Heart left ventricle (tissue), 16 donors: ENCODE data around the gene CPEB4. TPM values are rescaled to one million over a fixed set of nuclear protein-coding genes. Genes with fewer than 3 reads are reported as not detected.

ENCODE experiments used
- ATAC-seq, 4 donors: fragments of 200-7000 bp; cut with Tn5 transposase; one replicate each; pipeline ENCODE4 v1.9.1; 2020 to 2022; ENCODE audit warnings: moderate library complexity in 4 of 4, mild to moderate bottlenecking in 3 of 4, moderate number of reproducible peaks in 1 of 4
- DNase-seq, 5 donors: peaks; one replicate each; pipeline ENCODE4 v3.0.0-alpha.2; 2020
- H3K27ac ChIP-seq, 12 donors: fragments of 200-600 bp; sonication (generic) in 4 of 12; one replicate each; pipeline versions ENCODE4 v1.5.0 to v1.8.0; 2016 to 2022; ENCODE audit warnings: mild to moderate bottlenecking in 2 of 12
- H3K27me3 ChIP-seq, 9 donors: fragments of 200-600 bp; sonication (generic) in 2 of 9; one replicate each; pipeline versions ENCODE4 v1.5.1 to v1.8.0; 2016 to 2022; ENCODE audit warnings: mild to moderate bottlenecking in 3 of 9
- H3K36me3 ChIP-seq, 9 donors: fragments of 200-600 bp; sonication (generic) in 2 of 9; one replicate each; pipeline versions ENCODE4 v1.5.0 to v1.8.0; 2018 to 2022; ENCODE audit warnings: mild to moderate bottlenecking in 2 of 9
- H3K4me1 ChIP-seq, 12 donors: fragments of 200-600 bp; sonication (generic) in 4 of 12; one replicate each; pipeline versions ENCODE4 v1.5.0 to v1.8.0; 2016 to 2022; ENCODE audit warnings: mild to moderate bottlenecking in 3 of 12
- H3K4me3 ChIP-seq, 12 donors: fragments of 200-600 bp; sonication (generic) in 4 of 12; one replicate each; pipeline versions ENCODE4 v1.5.0 to v1.8.0; 2017 to 2022; ENCODE audit warnings: mild to moderate bottlenecking in 9 of 12, moderate library complexity in 4 of 12
- H3K9me3 ChIP-seq, 12 donors: fragments of 200-600 bp; sonication (generic) in 4 of 12; one replicate each; pipeline versions ENCODE4 v1.5.0 to v1.8.0; 2016 to 2022; ENCODE audit warnings: mild to moderate bottlenecking in 1 of 12
- CTCF ChIP-seq, 12 donors: fragments of 200-600 bp; sonication (generic) in 4 of 12; IDR thresholded peaks; one replicate each; pipeline versions ENCODE4 v1.5.0 to v1.8.0; 2018 to 2022; ENCODE audit warnings: antibody characterized with exemption in 12 of 12, mild to moderate bottlenecking in 5 of 12
- POLR2A ChIP-seq, 2 donors: fragments of 450-650 bp; IDR thresholded peaks; one replicate each; pipeline ENCODE4 v1.6.1; 2017; ENCODE audit warnings: antibody characterized with exemption in 2 of 2, mild to moderate bottlenecking in 2 of 2, moderate library complexity in 2 of 2
- WGBS, 4 donors: extraction: QIAGEN DNeasy Blood & Tissue Kit in 2 of 4; methylation state at CpG; one replicate each; pipeline versions ENCODE4 v1.1.5 to v1.1.7; 2013 to 2018; 5-methylcytosine and 5-hydroxymethylcytosine counted together
- intact Hi-C, 10 donors: fragments of 100-400 bp; cut with DNase I; formaldehyde crosslinking; loops; one replicate each; pipeline versions ENCODE4 v1.11.1 to v1.14.2; 2022
- polyA plus RNA-seq, 2 donors: library from polyadenylated mRNA; stranded (reverse); fragments of 200-250 nt; gene quantifications; one replicate each; pipeline ENCODE4 v1.2.3, GENCODE V29; 2013
- total RNA-seq, 9 donors: library from RNA; depleted of rRNA in 2 of 9; stranded (reverse); fragments of >200 nt in 2 of 9; fragmentation: NEBNext Ultra II Directional in 3 of 9; extraction: Animal tissue kit (Norgen Biotek cat#: 25700) in 3 of 9; gene quantifications; one replicate each; pipeline versions ENCODE4 v1.1.0 to v1.2.4, GENCODE V29; 2016 to 2023
- donor health status: ischemic (EF 13 %, LVEDD 7.1; RV severe dilation, severe dysfunction).
- donor health status: healthy with polysubstance abuse.
- donor health status: DM: no; HTN: yes; CAD: no.
- donor health status: DM: no; HTN: no; CAD: no.
- donor health status: ischemic (EF 25% LVEDD 6.9; RV normal size, moderate dysfunction).
- donor health status: ischemic (EF 25% LVEDD 5.7; RV mildly dilated, moderate dysfunction).
- donor health status: healthy.
- donor health status: DM: yes; HTN: yes; CAD: no.
- donor health status: ischemic (EF 35%, LVEDD 5.7; RV mildly dilated, moderate dysfunction).
- donor health status: nonischemic (EF 11% LVEDD 7.7; RV severe dilation, severe dysfunction).
- donor health status: DM: yes; HTN: yes; CAD: no.
- donor health status: PGD.
- donor health status: ischemic (EF 29% LVEDD 5.4; RV normal size, mild dysfunction).
- donor health status: nonischemic (EF 23%, LVEDD 6.1; RV moderate dilation, normal function).

CPEB4 gene
- total and polyA plus RNA-seq, 11 donors = 28.7 to 217 (median 168) TPM

- ATAC-seq (no peak), DNase-seq (no peak)
- Histone ChIP-seq H3K9me3 (no peaks in the 10 kb centered on the region), H3K4me1 (peaks cover 0 to 86% (median 52%) of the 10 kb centered on the region in 12 donors), H3K36me3 (peaks cover 0 to 37% (median 28%) of the 10 kb centered on the region in 9 donors), H3K27me3 (no peaks in the 10 kb centered on the region), H3K4me3 (no peak overlapping the region), H3K27ac (peak overlapping the region in 9 of 12 donors; percentile 77 to 89 (median 86))
- TF ChIP-seq CTCF (IDR thresholded peaks at IDR 0.05) = no peak
- no peak for TF ChIP-seq POLR2A (IDR thresholded peaks at IDR 0.05)
- intact Hi-C loops = no loop called here
- 50 to 57% (median 53%) methylated on average over 4 of the region's 4 CpGs for WGBS, 4 donors
These were observed 25.7 kb downstream of the CPEB4 start for GRCh38 chr5:173913686-173914321.

GRCh38 chr5:173915310-173916014, 27.3 kb downstream of the CPEB4 start:
- Histone ChIP-seq H3K36me3 (peaks cover 0 to 34% (median 27%) of the 10 kb centered on the region in 9 donors), H3K9me3 (no peaks in the 10 kb centered on the region), H3K27me3 (no peaks in the 10 kb centered on the region), H3K4me3 (peak overlapping the region in 8 of 12 donors; percentile 3 to 30 (median 14)), H3K27ac (peak overlapping the region in 11 of 12 donors; percentile 57 to 89 (median 85)), H3K4me1 (peaks cover 0 to 85% (median 58%) of the 10 kb centered on the region in 12 donors)
- no peak for TF ChIP-seq CTCF (IDR thresholded peaks at IDR 0.05)
- no peak for TF ChIP-seq POLR2A (IDR thresholded peaks at IDR 0.05)
- ATAC-seq (peak; percentile 46 to 66 (median 54)), DNase-seq (peak in 1 of 5 donors; percentile 40)
- 43 to 50% (median 46%) methylated on average over 7 of the region's 7 CpGs for WGBS, 4 donors
- intact Hi-C loops = loop anchor here in 1 of 10 donors (2.0 kb wide), 1 partner anchor 27 kb away; the partner anchor contains the start of gene CPEB4

- intact Hi-C loops = loop anchor here in 1 of 10 donors (2.0 kb wide), 1 partner anchor 27 kb away; the partner anchor contains the start of gene CPEB4
- H3K27me3 ChIP-seq = no peaks in the 10 kb centered on the region
- DNase-seq = no peak
- peak overlapping the region in 3 of 12 donors; percentile 6 to 30 (median 27) for H3K4me3 ChIP-seq
- TF ChIP-seq CTCF (IDR thresholded peaks at IDR 0.05) = no peak
- no peak for TF ChIP-seq POLR2A (IDR thresholded peaks at IDR 0.05)
- H3K36me3 ChIP-seq = peaks cover 0 to 26% (median 19%) of the 10 kb centered on the region in 9 donors
- no peak for ATAC-seq
- no peaks in the 10 kb centered on the region for H3K9me3 ChIP-seq
- H3K4me1 ChIP-seq = peaks cover 0 to 89% (median 64%) of the 10 kb centered on the region in 12 donors
- WGBS, 4 donors = 43 to 62% (median 52%) methylated on average over 3 of the region's 3 CpGs
- H3K27ac ChIP-seq = peak overlapping the region in 10 of 12 donors; percentile 19 to 89 (median 86)
These were observed 28.1 kb downstream of the CPEB4 start for GRCh38 chr5:173916233-173916632.
